ENCODE results near the gene MAP3K7CL.

The MAP3K7CL gene

GRCh38 chr21:29157080-29157479 lies 26.6 kb downstream of the MAP3K7CL start:
- TF ChIP-seq REST (IDR thresholded peaks at IDR 0.05; ENCODE audit: insufficient read depth in 1 of 2, low read depth in 2 of 2, low read length in 2 of 2) (no peak), POLR2AphosphoS5 (IDR thresholded peaks at IDR 0.05; ENCODE audit: low read depth, low read length) (no peak), TAF1 (IDR thresholded peaks at IDR 0.05; ENCODE audit: borderline replicate concordance, insufficient read depth, low read length) (no peak), SIN3A (IDR thresholded peaks at IDR 0.05; ENCODE audit: borderline replicate concordance, insufficient read depth, low read length) (no peak), FOXP2 (optimal IDR thresholded peaks at IDR 0.05; ENCODE audit: borderline replicate concordance, extremely low read depth, extremely low read length, insufficient read depth) (no peak)

- TF ChIP-seq POLR2AphosphoS5 (IDR thresholded peaks at IDR 0.05; ENCODE audit: low read depth, low read length) (no peak), SIN3A (IDR thresholded peaks at IDR 0.05; ENCODE audit: borderline replicate concordance, insufficient read depth, low read length) (no peak), FOXP2 (optimal IDR thresholded peaks at IDR 0.05; ENCODE audit: borderline replicate concordance, extremely low read depth, extremely low read length, insufficient read depth) (no peak), REST (IDR thresholded peaks at IDR 0.05; ENCODE audit: insufficient read depth in 1 of 2, low read depth in 2 of 2, low read length in 2 of 2) (no peak), TAF1 (IDR thresholded peaks at IDR 0.05; ENCODE audit: borderline replicate concordance, insufficient read depth, low read length) (no peak)
Measured at GRCh38 chr21:29159842-29160241, 29.4 kb downstream of the MAP3K7CL start.

- no peak for TF ChIP-seq FOXP2 (optimal IDR thresholded peaks at IDR 0.05; ENCODE audit: borderline replicate concordance, extremely low read depth, extremely low read length, insufficient read depth)
- no peak for TF ChIP-seq REST (IDR thresholded peaks at IDR 0.05; ENCODE audit: insufficient read depth in 1 of 2, low read depth in 2 of 2, low read length in 2 of 2)
- TF ChIP-seq SIN3A (IDR thresholded peaks at IDR 0.05; ENCODE audit: borderline replicate concordance, insufficient read depth, low read length): no peak
- TF ChIP-seq POLR2AphosphoS5 (IDR thresholded peaks at IDR 0.05; ENCODE audit: low read depth, low read length): no peak
- no peak for TF ChIP-seq TAF1 (IDR thresholded peaks at IDR 0.05; ENCODE audit: borderline replicate concordance, insufficient read depth, low read length)
Measured at GRCh38 chr21:29163341-29164115, 33.1 kb downstream of the MAP3K7CL start.

- no peak for TF ChIP-seq FOXP2 (optimal IDR thresholded peaks at IDR 0.05; ENCODE audit: borderline replicate concordance, extremely low read depth, extremely low read length, insufficient read depth)
- TF ChIP-seq SIN3A (IDR thresholded peaks at IDR 0.05; ENCODE audit: borderline replicate concordance, insufficient read depth, low read length): no peak
- TF ChIP-seq REST (IDR thresholded peaks at IDR 0.05; ENCODE audit: insufficient read depth in 1 of 2, low read depth in 2 of 2, low read length in 2 of 2): no peak
- no peak for TF ChIP-seq TAF1 (IDR thresholded peaks at IDR 0.05; ENCODE audit: borderline replicate concordance, insufficient read depth, low read length)
- TF ChIP-seq POLR2AphosphoS5 (IDR thresholded peaks at IDR 0.05; ENCODE audit: low read depth, low read length): no peak
Measured at GRCh38 chr21:29164323-29164942, 34.0 kb downstream of the MAP3K7CL start.
